Right atrium auricular region (tissue), 2 donors: ENCODE results near the gene STARD9. TPM values are rescaled to one million over a fixed set of nuclear protein-coding genes. Genes with fewer than 3 reads are reported as not detected.
"Not testable (repeated sequence)": the region's sequence is repeated elsewhere in the genome, so short reads cannot be mapped to it uniquely, and the experiment has no call there.

Source experiments
- DNase-seq: peaks from one replicate; pipeline ENCODE4 v3.0.0-alpha.2; 2019; ENCODE audit warnings: low spot score
- H3K27ac ChIP-seq, 2 donors: fragments of 200-600 bp; sonication (generic); 1 replicate in 1 of 2; 2 replicates in 1 of 2; pipeline ENCODE4 v1.5.1; 2016 to 2019
- H3K27me3 ChIP-seq, 2 donors: fragments of 200-600 bp; sonication (generic); one replicate each; pipeline versions ENCODE4 v1.5.1 to v1.6.0; 2017 to 2019
- H3K36me3 ChIP-seq: fragments of 200-600 bp; sonication (generic); one replicate; pipeline ENCODE4 v1.5.1; 2016
- H3K4me1 ChIP-seq, 2 donors: fragments of 200-600 bp; sonication (generic); one replicate each; pipeline versions ENCODE4 v1.5.1 to v1.6.0; 2017 to 2019
- H3K4me3 ChIP-seq, 2 donors: fragments of 200-600 bp; sonication (generic); 1 replicate in 1 of 2; 2 replicates in 1 of 2; pipeline ENCODE4 v1.5.1; 2017 to 2019; ENCODE audit warnings: mild to moderate bottlenecking in 1 of 2, moderate library complexity in 1 of 2
- H3K9me3 ChIP-seq, 2 donors: fragments of 200-600 bp; sonication (generic); one replicate each; pipeline ENCODE4 v1.5.1; 2019
- total RNA-seq, 2 donors: library from RNA; depleted of rRNA; stranded (reverse); fragments of >200 nt; gene quantifications; one replicate each; pipeline ENCODE4 v1.1.0, GENCODE V29; 2016
- TF ChIP-seq, protein P1 (sequence below), 2 donors: fragments of 200-600 bp; sonication (generic); IDR thresholded peaks; one replicate each; pipeline ENCODE4 v1.5.1; 2019; ENCODE audit warnings: antibody characterized with exemption in 2 of 2

The STARD9 gene
- total RNA-seq, 2 donors from 2014 or later = 8.3 to 8.8 TPM

GRCh38 chr15:42592716-42593115, 17.3 kb downstream of the STARD9 start:
- DNase-seq = no peak
- Histone ChIP-seq H3K27ac (peak overlapping the region; percentile 66 to 81), H3K4me3 (no peak overlapping the region), H3K4me1 (peaks cover 0 to 57% of the 10 kb centered on the region in 2 donors), H3K36me3 (no peaks in the 10 kb centered on the region), H3K9me3 (no peaks in the 10 kb centered on the region), H3K27me3 (no peaks in the 10 kb centered on the region)
- TF ChIP-seq, protein P1, sequence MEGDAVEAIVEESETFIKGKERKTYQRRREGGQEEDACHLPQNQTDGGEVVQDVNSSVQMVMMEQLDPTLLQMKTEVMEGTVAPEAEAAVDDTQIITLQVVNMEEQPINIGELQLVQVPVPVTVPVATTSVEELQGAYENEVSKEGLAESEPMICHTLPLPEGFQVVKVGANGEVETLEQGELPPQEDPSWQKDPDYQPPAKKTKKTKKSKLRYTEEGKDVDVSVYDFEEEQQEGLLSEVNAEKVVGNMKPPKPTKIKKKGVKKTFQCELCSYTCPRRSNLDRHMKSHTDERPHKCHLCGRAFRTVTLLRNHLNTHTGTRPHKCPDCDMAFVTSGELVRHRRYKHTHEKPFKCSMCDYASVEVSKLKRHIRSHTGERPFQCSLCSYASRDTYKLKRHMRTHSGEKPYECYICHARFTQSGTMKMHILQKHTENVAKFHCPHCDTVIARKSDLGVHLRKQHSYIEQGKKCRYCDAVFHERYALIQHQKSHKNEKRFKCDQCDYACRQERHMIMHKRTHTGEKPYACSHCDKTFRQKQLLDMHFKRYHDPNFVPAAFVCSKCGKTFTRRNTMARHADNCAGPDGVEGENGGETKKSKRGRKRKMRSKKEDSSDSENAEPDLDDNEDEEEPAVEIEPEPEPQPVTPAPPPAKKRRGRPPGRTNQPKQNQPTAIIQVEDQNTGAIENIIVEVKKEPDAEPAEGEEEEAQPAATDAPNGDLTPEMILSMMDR (IDR thresholded peaks at IDR 0.05) = no peak

GRCh38 chr15:42593143-42593542, 17.7 kb downstream of the STARD9 start:
- no peaks in the 10 kb centered on the region for H3K36me3 ChIP-seq
- peaks cover 0 to 57% of the 10 kb centered on the region in 2 donors for H3K4me1 ChIP-seq
- H3K9me3 ChIP-seq = no peaks in the 10 kb centered on the region
- H3K4me3 ChIP-seq = no peak overlapping the region
- peak overlapping the region; percentile 66 to 81 for H3K27ac ChIP-seq
- TF ChIP-seq, protein P1 (IDR thresholded peaks at IDR 0.05) = no peak
- H3K27me3 ChIP-seq = no peaks in the 10 kb centered on the region
- peak; percentile 78 for DNase-seq

- no peaks in the 10 kb centered on the region for H3K36me3 ChIP-seq
- H3K9me3 ChIP-seq = no peaks in the 10 kb centered on the region
- TF ChIP-seq, protein P1 (IDR thresholded peaks at IDR 0.05) = no peak
- no peaks in the 10 kb centered on the region for H3K27me3 ChIP-seq
- H3K4me3 ChIP-seq = no peak overlapping the region
- no peak for DNase-seq
- H3K4me1 ChIP-seq = peaks cover 0 to 57% of the 10 kb centered on the region in 2 donors
- peak overlapping the region; percentile 66 to 81 for H3K27ac ChIP-seq
Observed at GRCh38 chr15:42594095-42594494, 18.7 kb downstream of the STARD9 start.

- TF ChIP-seq, protein P1 (IDR thresholded peaks at IDR 0.05) = no peak
Observed at GRCh38 chr15:42595626-42596240, 20.3 kb downstream of the STARD9 start.

GRCh38 chr15:42601316-42601715, 25.9 kb downstream of the STARD9 start:
- H3K4me1 ChIP-seq = peaks cover 0 to 25% of the 10 kb centered on the region in 2 donors
- H3K27me3 ChIP-seq, H3K4me3 ChIP-seq: not testable (repeated sequence)

More at GRCh38 chr15:42595626-42596240, 20.3 kb downstream of the STARD9 start:
- Histone ChIP-seq H3K36me3 (no peaks in the 10 kb centered on the region), H3K4me1 (peaks cover 0 to 57% of the 10 kb centered on the region in 2 donors), H3K27ac (peak overlapping the region; percentile 10 to 44), H3K27me3 (no peaks in the 10 kb centered on the region), H3K4me3 (no peak overlapping the region), H3K9me3 (no peaks in the 10 kb centered on the region)
- no peak for DNase-seq

GRCh38 chr15:42602501-42602900, 27.1 kb downstream of the STARD9 start:
- H3K27ac ChIP-seq = no peak overlapping the region
- no peaks in the 10 kb centered on the region for H3K27me3 ChIP-seq
- no peak overlapping the region for H3K4me3 ChIP-seq
- DNase-seq = no peak
- H3K4me1 ChIP-seq = peaks cover 0 to 24% of the 10 kb centered on the region in 2 donors
- H3K36me3 ChIP-seq = peaks cover 11% of the 10 kb centered on the region
- TF ChIP-seq, protein P1 (IDR thresholded peaks at IDR 0.05) = no peak
- H3K9me3 ChIP-seq = no peaks in the 10 kb centered on the region

More at GRCh38 chr15:42601316-42601715, 25.9 kb downstream of the STARD9 start:
- DNase-seq, H3K9me3 ChIP-seq, H3K36me3 ChIP-seq, H3K27ac ChIP-seq: not testable (repeated sequence)
